Lower lobe of right lung (tissue), 2 donors: ENCODE data around the gene SPATA4. TPM values are rescaled to one million over a fixed set of nuclear protein-coding genes. Genes with fewer than 3 reads are reported as not detected.
A peak's percentile ranks its signal among the peaks of the same experiment; 100 is the strongest.

ENCODE experiments used
- ATAC-seq, 2 donors: fragments of 200-7000 bp; cut with Tn5 transposase; one replicate each; pipeline ENCODE4 v1.9.1; 2020 to 2022; ENCODE audit warnings: mild to moderate bottlenecking in 2 of 2, moderate library complexity in 2 of 2
- DNase-seq: peaks from one replicate; pipeline ENCODE4 v3.0.0-alpha.2; 2020
- H3K27ac ChIP-seq: fragments of 200-600 bp; one replicate; pipeline ENCODE4 v1.8.0; 2022
- H3K27me3 ChIP-seq: fragments of 200-600 bp; one replicate; pipeline ENCODE4 v1.8.0; 2022; ENCODE audit warnings: low read depth
- H3K36me3 ChIP-seq: fragments of 200-600 bp; one replicate; pipeline ENCODE4 v1.8.0; 2022; ENCODE audit warnings: mild to moderate bottlenecking
- H3K4me1 ChIP-seq: fragments of 200-600 bp; one replicate; pipeline ENCODE4 v1.8.0; 2022
- H3K4me3 ChIP-seq: fragments of 200-600 bp; one replicate; pipeline ENCODE4 v1.8.0; 2022; ENCODE audit warnings: mild to moderate bottlenecking
- H3K9me3 ChIP-seq: fragments of 200-600 bp; one replicate; pipeline ENCODE4 v1.8.0; 2022
- intact Hi-C: fragments of 100-400 bp; cut with DNase I; formaldehyde crosslinking; loops from one replicate; pipeline ENCODE4 v1.11.0; 2022
- total RNA-seq: library from RNA; stranded (reverse); fragmentation: NEBNext Ultra II Directional; extraction: Animal tissue kit (Norgen Biotek cat#: 25700); gene quantifications from one replicate; pipeline ENCODE4 v1.2.1, GENCODE V29; 2021
- TF ChIP-seq, protein P1 (sequence below): fragments of 200-600 bp; IDR thresholded peaks from one replicate; pipeline ENCODE4 v1.8.0; 2022; ENCODE audit warnings: antibody characterized with exemption, mild to moderate bottlenecking
- donor health status: DM: no; HTN: yes; CAD: no; lungs with severe emphysema.

The SPATA4 gene
- total RNA-seq, 1 donor from 2014 or later, result 1.2 TPM

DNA sequence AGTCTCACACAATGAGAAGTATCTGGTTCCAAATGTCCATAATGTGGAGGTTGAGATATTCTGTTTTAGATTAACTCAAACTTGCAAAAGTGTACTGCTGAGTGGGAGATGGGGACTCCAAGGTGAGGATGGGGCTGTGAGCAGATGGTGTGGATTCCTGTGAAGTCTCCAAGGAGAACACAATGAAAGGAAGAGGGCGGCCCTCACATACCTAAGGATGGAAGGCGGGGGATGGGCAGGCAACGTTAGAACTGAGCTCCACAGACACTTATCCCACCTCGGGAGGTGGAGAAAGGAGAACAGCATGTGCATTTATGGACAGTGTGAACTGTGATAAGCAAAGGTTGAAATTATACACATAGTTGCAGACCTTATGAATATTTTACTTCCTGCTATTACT, 9.9 kb upstream of the SPATA4 start:
- ATAC-seq (no peak), DNase-seq (no peak)
- Histone ChIP-seq H3K36me3 (no peaks in the 10 kb centered on the region), H3K27me3 (peaks cover 4% of the 10 kb centered on the region), H3K4me3 (no peak overlapping the region), H3K9me3 (no peaks in the 10 kb centered on the region), H3K4me1 (no peaks in the 10 kb centered on the region), H3K27ac (no peak overlapping the region)
- intact Hi-C loops, result no loop called here
- TF ChIP-seq, protein P1, sequence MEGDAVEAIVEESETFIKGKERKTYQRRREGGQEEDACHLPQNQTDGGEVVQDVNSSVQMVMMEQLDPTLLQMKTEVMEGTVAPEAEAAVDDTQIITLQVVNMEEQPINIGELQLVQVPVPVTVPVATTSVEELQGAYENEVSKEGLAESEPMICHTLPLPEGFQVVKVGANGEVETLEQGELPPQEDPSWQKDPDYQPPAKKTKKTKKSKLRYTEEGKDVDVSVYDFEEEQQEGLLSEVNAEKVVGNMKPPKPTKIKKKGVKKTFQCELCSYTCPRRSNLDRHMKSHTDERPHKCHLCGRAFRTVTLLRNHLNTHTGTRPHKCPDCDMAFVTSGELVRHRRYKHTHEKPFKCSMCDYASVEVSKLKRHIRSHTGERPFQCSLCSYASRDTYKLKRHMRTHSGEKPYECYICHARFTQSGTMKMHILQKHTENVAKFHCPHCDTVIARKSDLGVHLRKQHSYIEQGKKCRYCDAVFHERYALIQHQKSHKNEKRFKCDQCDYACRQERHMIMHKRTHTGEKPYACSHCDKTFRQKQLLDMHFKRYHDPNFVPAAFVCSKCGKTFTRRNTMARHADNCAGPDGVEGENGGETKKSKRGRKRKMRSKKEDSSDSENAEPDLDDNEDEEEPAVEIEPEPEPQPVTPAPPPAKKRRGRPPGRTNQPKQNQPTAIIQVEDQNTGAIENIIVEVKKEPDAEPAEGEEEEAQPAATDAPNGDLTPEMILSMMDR, result no peak

DNA sequence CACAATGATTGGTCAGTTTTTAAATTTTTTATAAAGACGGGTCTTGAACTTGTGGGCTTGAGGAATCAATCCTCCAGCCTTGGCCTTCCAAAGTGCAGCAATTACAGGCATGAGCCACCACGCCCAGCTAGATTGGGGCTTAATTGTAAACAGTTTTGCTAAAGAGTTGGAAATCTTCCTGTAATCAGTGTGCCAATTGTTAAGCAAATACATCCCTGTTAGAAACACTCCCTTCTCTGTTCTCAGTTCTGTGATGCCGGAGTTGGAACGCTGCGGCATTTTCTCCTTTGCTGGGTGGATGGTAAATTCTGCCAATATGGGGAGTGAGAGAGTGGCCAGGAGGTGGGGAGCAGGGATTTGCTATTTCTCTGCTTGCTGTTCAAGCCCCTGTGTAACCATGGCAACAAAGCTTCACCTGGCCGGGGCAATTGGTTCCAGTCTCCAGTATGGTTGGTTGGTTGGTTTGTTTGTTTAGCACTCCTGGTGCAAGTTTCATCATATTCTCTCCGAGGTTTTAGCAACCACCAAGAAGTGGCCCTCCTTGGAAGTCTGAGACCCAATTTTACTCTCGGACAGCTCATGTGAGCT, 3.0 kb upstream of the SPATA4 start:
- DNase-seq, result peak; percentile 49
- TF ChIP-seq, protein P1, result no peak
- Histone ChIP-seq H3K27ac (no peak overlapping the region), H3K27me3 (no peaks in the 10 kb centered on the region), H3K4me1 (peaks cover 12% of the 10 kb centered on the region), H3K4me3 (no peak overlapping the region), H3K9me3 (no peaks in the 10 kb centered on the region), H3K36me3 (no peaks in the 10 kb centered on the region)
- intact Hi-C loops, result no loop called here
- peak; percentile 59 to 71 for ATAC-seq

DNA sequence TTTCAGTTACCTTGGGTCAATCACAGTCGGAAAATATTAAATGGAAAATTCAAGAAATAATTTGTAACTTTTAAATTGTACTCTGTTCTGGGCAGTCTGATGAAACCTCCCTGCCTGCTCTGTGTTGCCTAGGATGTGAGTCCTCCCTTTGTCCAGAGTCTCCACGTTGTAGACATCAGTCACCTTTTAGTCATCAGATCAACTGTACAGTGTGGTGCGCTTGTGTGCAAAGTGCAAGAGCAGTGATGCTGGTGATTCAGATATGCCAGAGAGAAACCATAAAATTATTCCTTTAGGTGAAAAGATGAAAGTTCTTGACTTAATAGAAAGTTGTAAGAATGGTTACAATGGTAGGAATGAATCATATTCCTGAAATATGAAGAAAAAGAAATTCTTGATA, 1.4 kb downstream of the SPATA4 start:
- Histone ChIP-seq H3K9me3 (no peaks in the 10 kb centered on the region), H3K27ac (no peak overlapping the region), H3K27me3 (no peaks in the 10 kb centered on the region), H3K4me1 (peaks cover 12% of the 10 kb centered on the region), H3K36me3 (no peaks in the 10 kb centered on the region), H3K4me3 (no peak overlapping the region)
- TF ChIP-seq, protein P1, result no peak
- intact Hi-C loops, result no loop called here
- ATAC-seq (no peak), DNase-seq (no peak)

DNA sequence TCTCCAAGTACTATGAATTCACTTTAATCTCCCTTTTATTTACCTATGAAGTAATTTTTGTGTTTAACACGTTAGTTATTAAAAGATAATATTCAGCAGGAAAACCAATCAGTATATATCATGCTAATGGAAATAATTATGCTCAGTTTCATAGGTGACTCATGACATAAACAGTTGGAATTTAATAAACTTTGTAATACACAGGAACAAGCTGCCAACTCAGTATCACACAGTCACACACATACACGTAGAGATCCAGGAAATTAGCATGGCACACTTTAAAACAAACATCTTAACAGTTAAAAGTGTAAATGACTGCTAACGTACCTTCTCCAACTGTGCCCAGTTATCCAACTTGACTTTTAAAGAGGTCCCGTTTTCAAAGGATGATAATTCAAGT, 2.3 kb downstream of the SPATA4 start:
- H3K4me1 ChIP-seq, result peaks cover 12% of the 10 kb centered on the region
- H3K27me3 ChIP-seq, result no peaks in the 10 kb centered on the region
- no peak overlapping the region for H3K27ac ChIP-seq
- intact Hi-C loops, result no loop called here
- no peak for ATAC-seq
- H3K9me3 ChIP-seq, result no peaks in the 10 kb centered on the region
- no peak overlapping the region for H3K4me3 ChIP-seq
- TF ChIP-seq, protein P1, result no peak
- DNase-seq, result no peak
- H3K36me3 ChIP-seq, result no peaks in the 10 kb centered on the region

DNA sequence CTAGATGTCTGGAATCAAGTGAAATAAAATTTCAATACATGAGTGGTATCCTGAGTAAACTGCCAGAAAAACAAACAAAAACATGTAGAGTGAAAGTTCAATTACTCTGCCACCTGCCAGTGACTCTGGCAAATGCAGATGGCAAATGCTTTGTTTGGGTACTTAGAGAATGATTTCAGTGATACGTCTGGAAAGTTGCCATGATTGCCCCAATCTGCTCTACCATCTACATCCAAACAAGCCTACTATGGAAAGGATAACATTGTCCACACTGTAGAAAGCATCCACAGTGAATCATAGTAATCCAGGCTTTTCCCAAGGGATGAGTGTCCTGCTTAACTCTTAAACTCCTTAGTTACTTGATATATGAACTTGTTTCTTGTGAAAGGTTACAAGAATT, 3.4 kb downstream of the SPATA4 start:
- H3K36me3 ChIP-seq, result no peaks in the 10 kb centered on the region
- DNase-seq (no peak), ATAC-seq (no peak)
- H3K27me3 ChIP-seq, result no peaks in the 10 kb centered on the region
- TF ChIP-seq, protein P1, result no peak
- H3K9me3 ChIP-seq, result no peaks in the 10 kb centered on the region
- intact Hi-C loops, result no loop called here
- peaks cover 12% of the 10 kb centered on the region for H3K4me1 ChIP-seq
- no peak overlapping the region for H3K27ac ChIP-seq
- no peak overlapping the region for H3K4me3 ChIP-seq
